Measurements from ENCODE around the gene NABP2.

GRCh38 chr12:56244494-56244893, 20.4 kb downstream of the NABP2 start:
- TF ChIP-seq CTCF (IDR thresholded peaks at IDR 0.05; ENCODE audit: borderline replicate concordance, extremely low read depth, low read length, poor library complexity, severe bottlenecking) (no peak), EZH2 (IDR thresholded peaks at IDR 0.05; ENCODE audit: borderline replicate concordance, low read depth, low read length, severe bottlenecking) (no peak)

Data from DND-41 (cell line).